Measurements from ENCODE around the gene PTMS.

PTMS gene

DNA sequence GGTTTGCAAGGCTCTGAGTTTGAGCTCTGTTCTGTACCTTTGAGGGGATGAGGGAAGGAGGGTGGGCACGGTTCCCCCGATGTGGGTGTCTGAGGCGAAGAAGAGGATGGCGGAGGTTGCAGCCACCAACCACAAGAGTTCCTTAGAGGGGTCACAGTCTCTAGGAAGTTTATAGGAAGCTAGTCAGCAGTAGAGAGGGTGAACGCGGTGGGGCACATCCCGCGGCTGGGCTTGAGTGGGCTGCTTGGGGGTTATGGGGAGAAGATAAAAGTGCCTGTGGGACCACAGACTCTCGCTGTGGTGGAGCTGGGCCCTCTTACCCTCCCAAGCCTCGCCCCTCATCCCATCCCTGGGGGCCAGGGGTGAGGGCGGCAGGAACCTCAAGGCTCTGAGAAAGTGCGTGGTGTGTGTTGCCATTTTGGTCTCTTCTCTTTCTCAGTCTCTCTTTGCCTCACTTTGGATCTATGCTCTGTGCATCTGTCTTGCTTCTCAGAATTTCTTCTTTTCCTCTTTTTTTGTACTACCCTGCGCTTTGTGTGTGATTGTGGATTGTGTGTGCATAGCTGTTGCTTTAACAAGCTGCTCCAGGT, 25.9 kb downstream of the PTMS start:
- DNase-seq = no peak

DNA sequence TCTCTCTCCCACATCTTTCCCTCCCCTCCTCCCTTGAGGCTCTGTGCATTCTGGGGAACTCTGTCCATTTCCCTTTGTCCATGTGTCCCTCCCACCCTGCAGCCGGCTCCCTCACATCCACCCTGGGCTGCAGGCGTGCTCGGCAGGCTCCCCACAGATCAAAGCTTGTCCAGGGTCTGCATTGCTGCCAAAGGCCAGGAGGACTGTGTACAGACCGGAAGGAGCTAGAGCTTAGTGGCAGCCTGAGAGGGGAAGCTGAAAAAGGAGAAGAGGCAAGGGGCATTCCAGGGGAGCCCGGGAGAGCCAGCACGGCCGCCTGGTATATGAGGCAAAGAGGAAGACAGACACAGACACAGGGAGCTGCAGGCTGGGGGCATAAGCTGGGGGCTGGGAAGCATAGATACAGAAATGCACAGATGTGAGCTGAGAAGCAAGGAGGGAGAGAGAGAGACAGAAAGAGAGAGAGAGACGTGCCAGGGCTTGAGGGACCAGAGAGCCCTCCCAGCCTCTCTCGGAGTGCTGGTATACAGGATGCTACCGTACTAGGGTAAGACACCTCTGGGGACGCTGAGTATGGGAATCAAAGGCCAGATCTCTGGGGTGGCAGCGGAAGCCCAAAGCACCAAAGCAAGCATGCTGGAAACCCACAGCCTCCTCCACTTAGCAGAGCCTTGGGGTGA, 26.5 kb downstream of the PTMS start:
- DNase-seq = peak; percentile 26

DNA sequence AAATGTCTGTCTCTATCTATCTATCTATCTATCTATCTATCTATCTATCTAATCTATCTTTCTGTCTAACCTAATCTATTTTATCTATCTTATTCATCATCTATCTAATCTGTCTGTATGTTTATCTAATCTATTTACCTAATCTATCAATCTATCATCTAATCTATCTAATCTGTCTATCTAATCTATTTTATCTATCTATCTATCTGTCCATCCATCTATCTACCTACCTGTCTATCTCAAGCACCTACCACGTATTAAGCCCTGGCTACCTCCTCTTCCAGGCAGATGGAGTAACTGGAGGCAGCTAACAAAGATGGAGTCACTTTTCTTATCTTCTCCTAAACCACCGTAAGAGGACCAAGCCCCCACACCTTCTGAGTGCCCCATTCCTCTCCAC, 28.9 kb downstream of the PTMS start:
- no peak for DNase-seq

DNA sequence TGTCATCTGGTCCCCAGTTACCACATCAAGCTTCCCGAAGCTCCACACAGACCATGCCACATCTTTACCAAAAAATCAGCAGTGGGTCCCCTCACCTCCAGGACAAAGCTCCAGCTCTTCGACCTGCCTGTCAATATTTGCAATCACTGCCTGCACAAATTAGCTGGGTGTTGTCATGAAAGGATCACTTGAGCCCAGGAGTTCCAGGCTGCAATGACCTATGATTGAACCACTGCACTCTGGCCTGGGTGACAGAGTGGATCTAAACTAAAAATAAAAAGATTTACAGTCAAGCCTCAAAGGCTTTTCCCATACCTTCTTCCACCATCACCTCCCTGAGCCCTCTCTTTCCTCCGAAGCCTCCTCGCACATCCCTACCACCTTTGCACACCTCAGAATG, 30.4 kb downstream of the PTMS start:
- DNase-seq = no peak

DNA sequence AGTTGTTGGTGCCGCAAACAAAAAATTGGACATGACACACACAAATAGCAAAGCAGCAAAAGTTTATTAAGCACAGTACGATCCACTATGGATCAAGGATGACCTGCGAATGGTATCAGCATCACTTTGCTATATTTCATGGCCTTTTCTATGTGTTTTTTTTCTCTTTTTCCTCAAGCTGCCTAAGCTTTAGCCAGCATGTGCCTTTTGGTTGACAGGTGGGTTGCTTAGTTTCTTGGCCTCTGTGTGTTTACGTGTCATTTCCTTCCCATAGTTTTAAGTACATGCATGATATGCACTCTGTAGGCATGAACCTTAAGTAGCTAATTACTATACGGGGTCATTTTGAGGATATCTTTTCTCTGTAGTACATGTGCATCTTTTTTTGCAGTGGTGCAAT, 33.0 kb downstream of the PTMS start:
- DNase-seq = no peak

DNA sequence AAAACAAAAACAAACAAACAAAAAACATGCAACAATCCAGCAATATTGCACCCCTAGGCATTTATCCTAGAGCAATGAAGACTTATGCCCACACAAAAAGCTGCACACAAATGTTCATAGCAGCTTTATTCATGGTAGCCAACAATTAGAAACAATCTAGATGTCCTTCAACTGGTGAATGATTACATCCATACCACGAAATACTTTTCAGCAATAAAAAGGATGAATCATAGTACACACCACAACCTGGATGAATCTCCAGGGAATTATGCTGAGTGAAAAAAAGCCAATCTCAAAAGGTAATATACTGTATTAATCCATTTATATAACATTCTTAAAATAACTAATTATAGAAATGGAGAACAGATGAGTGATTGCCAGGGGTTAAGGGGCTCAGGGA, 41.0 kb downstream of the PTMS start:
- DNase-seq = no peak

DNA sequence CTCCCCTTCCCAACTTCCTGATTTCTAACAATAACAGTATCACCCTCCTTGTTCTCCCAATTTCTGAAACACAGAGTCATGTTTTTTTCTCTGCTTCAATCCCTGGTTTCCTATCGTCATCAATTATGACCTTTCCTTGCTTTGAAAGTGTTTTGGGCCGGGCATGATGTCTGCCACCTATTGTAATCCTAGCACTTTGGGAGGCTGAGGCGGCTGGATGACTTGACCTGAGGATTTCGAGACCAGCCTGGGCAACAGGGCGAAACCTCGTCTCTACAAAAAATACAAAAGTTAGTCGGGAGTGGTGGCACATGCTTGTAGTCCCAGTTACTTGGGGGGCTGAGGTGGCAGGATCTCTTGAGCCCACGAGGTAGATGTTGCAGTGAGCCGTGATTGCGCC, 42.9 kb downstream of the PTMS start:
- DNase-seq = no peak

DNA sequence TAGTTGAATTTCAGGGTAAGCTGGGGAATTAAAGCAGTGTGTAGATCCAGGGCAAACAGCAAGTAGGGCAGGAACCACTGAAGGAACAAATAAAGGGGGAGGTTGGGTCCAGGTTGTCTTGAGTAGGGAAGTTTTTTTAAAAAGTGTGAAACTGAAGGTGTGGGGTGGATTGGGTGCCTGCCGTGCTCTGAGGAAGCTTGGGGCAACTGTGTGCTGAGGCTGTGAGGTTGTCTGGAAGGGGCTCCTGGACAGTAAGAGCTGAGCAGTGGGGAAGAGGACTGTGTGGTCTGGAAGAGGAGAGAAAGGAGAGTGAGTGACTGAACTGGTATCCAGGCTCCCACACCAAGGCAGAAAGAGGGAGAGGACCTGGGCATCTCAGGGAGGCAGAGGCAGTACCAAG, 44.6 kb downstream of the PTMS start:
- no peak for DNase-seq

DNA sequence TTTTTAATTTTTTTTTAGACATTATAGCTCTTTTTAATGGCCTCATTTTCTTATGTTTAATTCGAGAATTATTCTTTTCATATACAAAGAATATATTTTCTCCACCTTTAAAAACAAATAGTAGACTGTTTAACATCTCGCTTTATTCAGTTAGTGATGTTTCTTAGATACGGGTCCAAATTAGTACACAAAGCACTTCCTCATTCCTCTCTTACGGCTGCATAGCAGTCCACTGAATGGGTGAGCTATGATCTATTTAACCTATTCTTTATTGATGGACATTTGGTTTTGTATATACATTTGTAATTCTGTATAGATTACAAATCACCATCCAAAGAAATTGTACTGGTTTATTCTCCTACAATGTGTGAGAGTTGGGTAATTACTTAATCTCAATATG, 47.2 kb downstream of the PTMS start:
- no peak for DNase-seq

DNA sequence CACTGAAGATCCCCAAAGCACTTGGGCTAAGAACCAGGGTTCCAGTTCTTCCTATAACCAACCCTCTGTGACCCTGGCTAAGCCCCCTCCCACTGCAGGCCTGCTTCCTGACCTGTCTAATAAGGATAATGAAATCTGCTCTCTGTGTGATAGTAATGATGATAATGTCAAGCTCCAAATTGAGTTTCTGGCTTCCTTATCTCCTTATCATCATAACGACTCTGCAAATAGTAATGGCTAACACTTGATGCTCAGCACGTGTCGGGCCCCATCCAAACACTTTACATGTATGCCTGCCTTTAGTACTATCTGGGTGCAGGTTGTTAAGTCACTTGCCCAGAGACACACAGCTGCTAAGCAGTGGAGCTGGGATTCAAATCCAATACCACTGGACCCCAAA, 50.4 kb downstream of the PTMS start:
- DNase-seq = no peak

DNA sequence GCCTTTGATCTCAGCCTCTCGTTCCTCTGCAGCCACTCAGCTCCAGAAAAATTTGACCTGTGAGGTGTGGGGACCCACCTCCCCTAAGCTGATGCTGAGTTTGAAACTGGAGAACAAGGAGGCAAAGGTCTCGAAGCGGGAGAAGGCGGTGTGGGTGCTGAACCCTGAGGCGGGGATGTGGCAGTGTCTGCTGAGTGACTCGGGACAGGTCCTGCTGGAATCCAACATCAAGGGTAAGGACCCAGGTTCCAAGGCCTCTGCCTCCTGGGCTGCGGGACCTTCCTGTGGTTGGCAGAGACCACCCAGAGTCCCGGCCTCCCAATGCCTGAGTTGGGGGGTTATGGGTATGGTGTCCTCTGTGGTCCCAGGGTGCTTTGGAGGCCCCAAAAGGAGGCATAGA, 50.9 kb downstream of the PTMS start:
- no peak for DNase-seq

DNA sequence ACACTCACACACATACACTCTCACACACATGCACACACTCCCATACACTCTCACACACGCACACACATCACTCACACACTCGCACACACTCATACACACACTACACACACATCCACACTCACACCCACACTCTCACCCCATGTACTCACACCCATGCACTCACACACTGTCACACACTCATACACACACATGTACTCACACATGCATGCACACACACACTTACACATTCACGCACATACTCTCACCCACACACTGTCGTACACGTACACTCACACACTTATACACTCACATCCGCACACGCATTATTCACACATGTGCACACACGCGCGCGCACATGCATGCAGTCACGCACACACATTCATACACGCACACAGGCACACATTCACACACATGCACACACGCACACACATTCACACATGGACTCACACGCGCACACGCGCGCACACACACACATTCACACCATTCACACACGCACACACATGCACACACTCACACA, 51.5 kb downstream of the PTMS start:
- DNase-seq = no peak

DNA sequence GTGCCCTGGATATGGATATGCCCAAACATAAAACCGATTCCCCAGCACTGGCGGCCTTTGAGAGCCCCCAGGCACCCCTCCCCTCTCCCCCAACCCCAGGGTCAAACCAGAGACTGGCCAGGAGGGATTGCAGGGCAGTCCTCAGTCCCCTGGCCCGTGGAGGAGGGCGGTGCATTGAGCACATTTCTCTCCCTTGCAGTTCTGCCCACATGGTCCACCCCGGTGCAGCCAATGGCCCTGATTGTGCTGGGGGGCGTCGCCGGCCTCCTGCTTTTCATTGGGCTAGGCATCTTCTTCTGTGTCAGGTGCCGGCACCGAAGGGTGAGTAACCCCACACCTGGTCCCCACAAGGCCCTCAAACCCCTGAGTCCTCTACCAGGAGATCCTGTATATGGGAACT, 52.1 kb downstream of the PTMS start:
- DNase-seq = no peak

DNA sequence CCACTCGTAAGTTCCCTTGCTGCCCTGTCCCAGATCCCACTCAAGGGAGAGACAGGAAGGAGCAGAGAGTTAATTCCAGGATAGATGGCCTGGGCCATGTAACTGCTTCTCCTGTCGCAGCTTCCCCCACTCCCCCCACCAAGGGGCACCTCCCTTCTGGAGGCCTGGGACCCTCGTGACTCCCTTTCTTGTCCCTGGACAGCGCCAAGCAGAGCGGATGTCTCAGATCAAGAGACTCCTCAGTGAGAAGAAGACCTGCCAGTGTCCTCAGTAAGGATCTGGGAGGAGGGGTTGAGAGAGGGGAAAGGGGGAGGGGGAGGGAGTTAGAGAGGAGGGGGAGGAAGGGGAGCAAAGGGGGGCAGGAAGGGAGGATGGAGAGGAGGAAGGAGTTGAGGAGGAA, 52.5 kb downstream of the PTMS start:
- DNase-seq = no peak

DNA sequence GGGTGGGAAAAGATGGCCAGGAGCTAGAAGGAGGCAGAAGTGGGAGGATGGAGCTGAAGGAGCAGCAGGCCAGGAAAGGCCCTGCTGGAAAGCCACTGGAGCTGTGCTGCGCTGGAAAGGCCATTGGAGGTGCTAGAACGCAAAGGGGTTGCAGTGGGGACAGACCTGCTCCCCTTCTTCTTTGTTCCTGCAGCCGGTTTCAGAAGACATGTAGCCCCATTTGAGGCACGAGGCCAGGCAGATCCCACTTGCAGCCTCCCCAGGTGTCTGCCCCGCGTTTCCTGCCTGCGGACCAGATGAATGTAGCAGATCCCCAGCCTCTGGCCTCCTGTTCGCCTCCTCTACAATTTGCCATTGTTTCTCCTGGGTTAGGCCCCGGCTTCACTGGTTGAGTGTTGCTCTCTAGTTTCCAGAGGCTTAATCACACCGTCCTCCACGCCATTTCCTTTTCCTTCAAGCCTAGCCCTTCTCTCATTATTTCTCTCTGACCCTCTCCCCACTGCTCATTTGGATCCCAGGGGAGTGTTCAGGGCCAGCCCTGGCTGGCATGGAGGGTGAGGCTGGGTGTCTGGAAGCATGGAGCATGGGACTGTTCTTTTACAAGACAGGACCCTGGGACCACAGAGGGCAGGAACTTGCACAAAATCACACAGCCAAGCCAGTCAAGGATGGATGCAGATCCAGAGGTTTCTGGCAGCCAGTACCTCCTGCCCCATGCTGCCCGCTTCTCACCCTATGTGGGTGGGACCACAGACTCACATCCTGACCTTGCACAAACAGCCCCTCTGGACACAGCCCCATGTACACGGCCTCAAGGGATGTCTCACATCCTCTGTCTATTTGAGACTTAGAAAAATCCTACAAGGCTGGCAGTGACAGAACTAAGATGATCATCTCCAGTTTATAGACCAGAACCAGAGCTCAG, 53.2 kb downstream of the PTMS start:
- no peak for DNase-seq

DNA sequence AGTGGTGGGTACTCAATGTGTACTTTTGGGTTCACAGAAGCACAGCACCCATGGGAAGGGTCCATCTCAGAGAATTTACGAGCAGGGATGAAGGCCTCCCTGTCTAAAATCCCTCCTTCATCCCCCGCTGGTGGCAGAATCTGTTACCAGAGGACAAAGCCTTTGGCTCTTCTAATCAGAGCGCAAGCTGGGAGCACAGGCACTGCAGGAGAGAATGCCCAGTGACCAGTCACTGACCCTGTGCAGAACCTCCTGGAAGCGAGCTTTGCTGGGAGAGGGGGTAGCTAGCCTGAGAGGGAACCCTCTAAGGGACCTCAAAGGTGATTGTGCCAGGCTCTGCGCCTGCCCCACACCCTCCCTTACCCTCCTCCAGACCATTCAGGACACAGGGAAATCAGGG, 54.0 kb downstream of the PTMS start:
- no peak for DNase-seq
